Astrocyte of the spinal cord (primary cell): Measurements from ENCODE around the gene LATS1.
"Not testable (repeated sequence)": the region's sequence is repeated elsewhere in the genome, so short reads cannot be mapped to it uniquely, and the experiment has no call there.

Experiments
- DNase-seq: peaks from one replicate; pipeline ENCODE4 v3.0.0; 2011; ENCODE audit warnings: low read depth, low spot score
- H3K4me3 ChIP-seq: 2 replicates; pipeline ENCODE4 v1.5.1; 2011; ENCODE audit warnings: low read depth, mild to moderate bottlenecking, low read length, moderate library complexity
- in situ Hi-C: cut with HindIII; loops from 2 replicates; pipeline ENCODE4 v1.10.0; 2017; ENCODE audit warnings: low sequenced_read_pairs
- TF ChIP-seq, protein P1 (sequence below): IDR thresholded peaks from 2 replicates; pipeline ENCODE4 v1.5.1; 2012; ENCODE audit warnings: low read depth, mild to moderate bottlenecking, low read length, inconsistent platforms

The LATS1 gene

DNA sequence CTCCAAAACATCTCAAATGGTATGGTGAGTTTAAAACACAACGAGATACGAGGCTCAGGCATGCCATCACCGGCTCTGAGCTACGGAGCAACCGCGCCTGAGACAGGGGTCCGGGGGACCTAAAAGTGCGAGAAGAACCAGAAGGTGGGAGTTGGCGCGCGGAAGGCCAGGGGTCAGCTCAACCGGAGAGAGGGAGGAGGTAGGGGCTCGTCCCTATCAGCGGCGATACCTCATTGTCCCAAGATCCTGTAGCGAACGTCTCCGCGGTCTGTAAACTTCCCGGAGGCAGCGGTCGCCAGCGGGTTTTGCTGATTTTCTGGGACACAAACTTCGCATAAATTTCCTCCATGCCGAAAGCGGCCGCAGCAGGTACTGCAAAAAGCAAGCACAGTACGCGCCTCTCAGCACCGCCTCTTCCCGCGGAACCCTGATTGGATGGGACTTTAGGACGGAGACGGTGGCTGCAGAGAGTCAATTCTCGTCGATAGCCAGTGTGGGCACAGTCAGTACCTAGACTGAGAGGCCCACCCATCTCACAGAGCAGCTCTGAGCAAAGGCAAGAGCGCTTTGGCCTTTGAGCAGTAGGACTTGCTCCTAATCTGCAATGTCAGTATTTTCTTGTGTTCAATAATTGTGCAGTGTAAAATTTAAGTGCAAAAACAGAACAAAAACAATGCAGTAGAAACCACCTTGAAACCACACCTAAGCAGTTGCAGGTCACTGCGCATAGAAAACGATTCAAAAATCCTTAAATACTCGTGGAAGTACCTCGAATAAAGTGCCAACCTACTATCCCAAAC lies 28.4 kb upstream of the LATS1 start, which contains the start of gene NUP43:
Gene NUP43 (minus strand): TSS at position 383 of the 800 bp plus-strand sequence. CDS start 34 bp downstream, at position 349.
- peak within 1 kb of the TSS; percentile 68 for H3K4me3 ChIP-seq
- in situ Hi-C loops = no loop called here
- peak; percentile 95 for DNase-seq
- TF ChIP-seq, protein P1, sequence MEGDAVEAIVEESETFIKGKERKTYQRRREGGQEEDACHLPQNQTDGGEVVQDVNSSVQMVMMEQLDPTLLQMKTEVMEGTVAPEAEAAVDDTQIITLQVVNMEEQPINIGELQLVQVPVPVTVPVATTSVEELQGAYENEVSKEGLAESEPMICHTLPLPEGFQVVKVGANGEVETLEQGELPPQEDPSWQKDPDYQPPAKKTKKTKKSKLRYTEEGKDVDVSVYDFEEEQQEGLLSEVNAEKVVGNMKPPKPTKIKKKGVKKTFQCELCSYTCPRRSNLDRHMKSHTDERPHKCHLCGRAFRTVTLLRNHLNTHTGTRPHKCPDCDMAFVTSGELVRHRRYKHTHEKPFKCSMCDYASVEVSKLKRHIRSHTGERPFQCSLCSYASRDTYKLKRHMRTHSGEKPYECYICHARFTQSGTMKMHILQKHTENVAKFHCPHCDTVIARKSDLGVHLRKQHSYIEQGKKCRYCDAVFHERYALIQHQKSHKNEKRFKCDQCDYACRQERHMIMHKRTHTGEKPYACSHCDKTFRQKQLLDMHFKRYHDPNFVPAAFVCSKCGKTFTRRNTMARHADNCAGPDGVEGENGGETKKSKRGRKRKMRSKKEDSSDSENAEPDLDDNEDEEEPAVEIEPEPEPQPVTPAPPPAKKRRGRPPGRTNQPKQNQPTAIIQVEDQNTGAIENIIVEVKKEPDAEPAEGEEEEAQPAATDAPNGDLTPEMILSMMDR = peak; percentile 45

DNA sequence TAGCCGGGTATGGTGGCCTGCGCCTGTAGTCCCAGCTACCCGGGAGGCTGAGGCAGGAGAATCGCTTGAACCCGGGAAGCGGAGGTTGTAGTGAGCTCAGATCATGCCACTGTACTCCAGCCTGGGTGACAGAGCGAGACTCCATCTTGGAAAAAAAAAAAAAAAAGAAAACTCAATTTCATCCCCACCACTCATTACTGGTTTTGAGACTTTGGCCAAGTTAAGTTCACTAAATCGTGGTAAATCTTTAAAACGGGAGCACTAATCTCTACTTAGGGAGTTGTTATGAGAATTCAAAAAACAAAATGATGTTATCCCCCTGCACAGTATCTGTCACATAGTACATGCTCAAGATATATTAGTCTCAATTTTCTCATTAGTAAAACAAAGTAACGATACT lies 27.4 kb upstream of the LATS1 start:
- DNase-seq, in situ Hi-C loops: not testable (repeated sequence)
- peak overlapping the region; percentile 68 for H3K4me3 ChIP-seq

DNA sequence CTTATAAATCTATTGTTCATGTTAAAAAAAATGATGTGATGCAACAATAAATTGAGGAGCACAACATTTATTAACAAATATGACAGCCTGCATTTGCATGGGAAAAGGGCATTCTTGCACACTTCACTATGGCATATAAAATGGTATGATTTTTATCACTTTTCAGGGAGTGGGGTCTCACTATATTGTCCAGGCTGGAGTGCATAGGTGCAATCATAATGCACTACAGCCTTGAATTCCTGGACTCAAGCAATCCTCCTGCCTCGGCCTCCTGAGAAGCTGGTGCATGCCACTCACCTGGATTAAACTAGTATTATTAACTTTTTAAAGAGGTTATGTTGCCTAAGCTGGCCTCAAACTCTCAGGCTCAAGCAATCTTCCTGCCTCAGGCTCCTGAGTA lies 17.0 kb upstream of the LATS1 start:
- TF ChIP-seq, protein P1 = no peak
- in situ Hi-C loops = no loop called here
- H3K4me3 ChIP-seq = no peak overlapping the region
- DNase-seq = no peak

DNA sequence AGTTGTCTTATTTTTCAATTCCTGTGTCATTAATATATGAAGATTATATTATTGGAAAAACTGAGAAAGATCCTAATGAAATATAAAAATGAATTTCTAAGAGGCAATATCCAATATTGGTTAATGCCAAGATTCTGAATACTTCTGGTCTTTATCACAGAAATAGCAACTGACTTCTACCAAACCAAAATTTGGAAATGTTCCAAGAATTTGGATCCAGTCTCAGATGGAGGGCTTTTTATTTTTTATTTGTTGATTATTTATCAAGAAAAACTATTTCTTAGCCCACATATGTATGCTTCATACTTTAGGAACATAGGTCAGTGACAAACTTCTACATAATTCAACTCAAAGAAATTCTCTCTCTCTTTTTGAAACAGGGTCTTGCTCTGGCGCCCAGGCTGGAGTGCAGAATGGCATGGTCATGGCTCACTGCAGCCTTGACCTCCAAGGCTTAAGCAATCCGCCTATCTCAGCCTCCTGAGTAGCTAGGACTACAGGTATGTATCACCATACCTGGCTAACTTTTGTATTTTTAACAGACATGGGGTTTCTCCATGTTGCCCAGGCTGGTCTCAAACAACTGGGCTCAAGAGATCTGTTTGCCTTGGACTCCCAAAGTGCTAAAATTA lies 15.3 kb upstream of the LATS1 start:
- H3K4me3 ChIP-seq = no peak overlapping the region
- TF ChIP-seq, protein P1 = no peak
- DNase-seq = no peak
- in situ Hi-C loops = no loop called here

DNA sequence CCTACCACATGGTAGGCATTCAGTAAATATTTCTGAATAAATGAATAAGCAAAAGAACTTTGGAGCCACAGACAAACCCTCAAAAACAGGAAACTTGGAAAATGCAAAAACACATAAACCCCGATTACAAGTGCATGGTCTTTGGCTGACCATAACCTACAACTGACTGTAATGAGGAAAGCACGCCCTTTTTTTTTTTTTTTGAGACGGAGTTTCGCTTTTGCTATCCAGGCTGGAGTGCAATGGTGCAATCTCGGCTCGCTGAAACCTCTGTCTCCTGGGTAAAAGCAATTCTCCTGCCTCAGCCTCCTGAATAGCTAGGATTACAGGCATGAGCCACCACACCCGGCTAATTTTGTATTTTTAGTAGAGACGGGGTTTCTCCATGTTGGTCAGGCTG lies 11.9 kb upstream of the LATS1 start:
- no peak overlapping the region for H3K4me3 ChIP-seq
- in situ Hi-C loops = no loop called here
- DNase-seq = no peak
- TF ChIP-seq, protein P1 = no peak

DNA sequence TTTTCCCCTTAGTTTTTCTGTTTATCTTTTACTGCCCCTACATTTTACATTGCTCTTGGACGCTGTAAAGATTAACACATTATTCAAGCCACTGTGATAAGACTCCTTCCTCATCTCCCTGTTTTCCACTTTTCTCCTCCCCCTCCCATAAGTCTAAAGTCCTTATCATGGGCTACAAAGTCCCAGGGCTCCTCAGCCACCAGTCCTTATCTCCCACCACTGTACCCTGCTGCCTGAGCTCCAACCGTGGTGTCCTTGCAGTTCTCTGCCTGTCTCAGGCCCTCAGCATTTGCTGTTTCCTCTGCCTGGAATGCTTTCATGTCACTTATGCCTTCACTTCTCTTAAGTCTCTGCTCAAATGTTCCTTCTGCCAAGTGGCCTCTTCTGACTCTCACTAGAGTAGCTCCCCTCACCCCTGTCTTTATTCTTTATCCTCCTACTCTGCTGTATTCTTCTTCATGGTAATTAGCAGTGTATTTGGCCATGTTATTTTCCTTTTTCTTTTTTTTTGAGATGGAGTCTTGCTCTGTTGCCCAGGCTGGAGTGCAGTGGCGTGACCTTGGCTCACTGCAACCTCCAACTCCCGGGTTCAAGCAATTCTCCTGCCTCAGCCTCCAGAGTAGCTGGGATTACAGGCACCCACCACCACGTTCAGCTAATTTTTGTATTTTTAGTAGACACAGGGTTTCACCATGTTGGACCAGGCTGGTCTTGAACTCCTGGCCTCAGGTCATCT lies 10.8 kb upstream of the LATS1 start:
- DNase-seq = no peak
- in situ Hi-C loops = no loop called here
- no peak overlapping the region for H3K4me3 ChIP-seq
- TF ChIP-seq, protein P1 = no peak
